ENCODE measurements around the gene PSMD14.
A peak's percentile ranks its signal among the peaks of the same experiment; 100 is the strongest.
"Not testable (repeated sequence)": the region's sequence is repeated elsewhere in the genome, so short reads cannot be mapped to it uniquely, and the experiment has no call there.

The PSMD14 gene

DNA sequence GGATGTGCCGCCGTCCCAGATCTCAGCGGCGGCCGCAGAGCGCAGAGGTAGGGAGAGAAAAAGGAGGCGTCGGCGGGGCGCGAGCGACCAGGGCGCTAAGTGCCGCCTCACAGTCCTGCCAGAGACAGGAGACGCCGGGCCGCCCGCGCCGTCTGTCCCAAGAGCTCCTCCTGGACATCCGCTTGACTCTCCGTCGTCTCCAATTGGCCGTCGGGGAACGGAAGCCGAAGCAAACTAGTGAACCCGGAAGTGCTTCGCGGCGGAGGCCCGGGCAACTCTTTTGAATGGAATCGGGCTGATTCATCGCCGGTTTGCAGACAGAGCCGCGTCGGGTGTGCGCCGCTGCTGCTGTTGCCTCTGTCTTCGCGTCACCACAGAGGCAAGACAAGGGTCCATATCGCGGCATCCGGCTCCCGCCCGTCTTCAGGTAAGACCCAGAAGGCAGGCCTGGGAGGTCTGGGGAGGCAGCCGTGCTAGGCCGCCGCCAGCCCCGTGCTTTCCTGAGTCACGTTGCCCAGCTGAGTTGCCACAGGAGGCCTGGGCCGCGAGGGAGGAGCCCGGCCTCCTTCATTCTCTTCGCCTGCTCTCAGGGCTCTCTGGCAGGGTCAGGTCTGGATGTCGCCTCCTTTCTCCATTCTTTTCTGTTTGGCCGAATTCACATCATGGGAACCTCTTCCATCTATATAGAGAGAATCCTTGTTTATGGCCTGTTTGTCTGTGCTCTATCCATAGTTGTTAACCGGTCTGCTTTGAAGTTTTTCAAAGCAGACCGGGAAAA, at the start of gene PSMD14:
PSMD14 (plus strand) TSS at position 248 of the 778 bp plus-strand sequence. CDS start 10,401 bp downstream, outside the sequence.
- peaks cover 46% of the 10 kb centered on the region for H3K36me3 Mint-ChIP-seq (ENCODE audit: low read depth)
- peaks cover 27% of the 10 kb centered on the region for H3K4me1 Mint-ChIP-seq
- peak; percentile 87 for DNase-seq
- H3K9me3 Mint-ChIP-seq, result peaks cover 25% of the 10 kb centered on the region
- peak within 1 kb of the TSS; percentile 98 for H3K27ac Mint-ChIP-seq
- H3K4me3 Mint-ChIP-seq, result peak within 1 kb of the TSS; percentile 92
- peaks cover 4% of the 10 kb centered on the region for H3K27me3 Mint-ChIP-seq (ENCODE audit: low read depth, poor library complexity)
- TF ChIP-seq CTCF (IDR thresholded peaks at IDR 0.05), result no peak

- Mint-ChIP-seq H3K4me1 (no peaks in the 10 kb centered on the region), H3K27me3 (ENCODE audit: low read depth, poor library complexity) (no peaks in the 10 kb centered on the region), H3K27ac (no peak overlapping the region), H3K36me3 (ENCODE audit: low read depth) (no peaks in the 10 kb centered on the region), H3K9me3 (no peaks in the 10 kb centered on the region), H3K4me3 (no peak overlapping the region)
- DNase-seq, result no peak
- no peak for TF ChIP-seq CTCF (IDR thresholded peaks at IDR 0.05)
These were observed 42.4 kb upstream of the PSMD14 start for GRCh38 chr2:161265874-161266273.

- TF ChIP-seq CTCF (IDR thresholded peaks at IDR 0.05), result no peak
- Mint-ChIP-seq H3K9me3 (peaks cover 9% of the 10 kb centered on the region), H3K27ac (no peak overlapping the region), H3K27me3 (ENCODE audit: low read depth, poor library complexity) (no peaks in the 10 kb centered on the region), H3K4me3 (no peak overlapping the region), H3K36me3 (ENCODE audit: low read depth) (no peaks in the 10 kb centered on the region), H3K4me1 (no peaks in the 10 kb centered on the region)
- no peak for DNase-seq
These were observed 39.1 kb upstream of the PSMD14 start for GRCh38 chr2:161269111-161269510.

DNA sequence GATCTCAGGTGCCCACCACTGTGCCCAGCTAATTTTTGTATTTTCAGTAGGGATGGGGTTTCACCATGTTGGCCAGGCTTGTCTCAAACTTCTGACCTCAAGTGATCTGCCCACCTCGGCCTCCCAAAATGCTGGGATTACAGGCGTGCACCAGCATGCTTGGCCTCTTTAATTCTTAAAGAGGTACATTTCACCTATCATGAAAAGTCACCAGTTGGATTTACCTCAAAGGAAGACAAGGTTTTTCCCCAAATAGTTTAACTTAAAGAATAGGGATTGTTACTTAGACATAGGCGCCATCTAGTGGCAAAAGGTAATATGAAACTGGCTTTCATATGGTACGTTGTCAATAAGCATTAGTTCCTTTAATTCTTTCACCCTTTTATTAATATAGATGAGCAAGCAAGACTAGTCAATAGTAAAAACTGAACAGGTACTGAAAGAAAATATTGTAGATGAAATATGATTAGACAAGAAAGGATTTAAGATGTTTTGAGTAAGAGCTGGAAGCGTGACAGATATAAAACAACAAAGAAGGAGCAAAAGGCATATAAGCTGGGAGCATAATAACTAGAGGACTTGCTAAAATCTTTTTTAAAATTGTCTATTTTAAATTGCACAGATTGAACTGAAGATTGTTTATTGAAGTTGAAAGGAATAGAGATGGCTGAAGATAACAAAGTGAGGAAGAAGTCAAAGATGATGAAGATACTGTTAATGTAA, 35.0 kb upstream of the PSMD14 start:
- H3K27ac Mint-ChIP-seq, result no peak overlapping the region
- H3K36me3 Mint-ChIP-seq (ENCODE audit: low read depth), result no peaks in the 10 kb centered on the region
- H3K4me1 Mint-ChIP-seq, result no peaks in the 10 kb centered on the region
- H3K9me3 Mint-ChIP-seq, result peaks cover 9% of the 10 kb centered on the region
- no peak overlapping the region for H3K4me3 Mint-ChIP-seq
- H3K27me3 Mint-ChIP-seq (ENCODE audit: low read depth, poor library complexity), result no peaks in the 10 kb centered on the region
- TF ChIP-seq CTCF (IDR thresholded peaks at IDR 0.05), result peak; percentile 79
- DNase-seq, result peak; percentile 22

DNA sequence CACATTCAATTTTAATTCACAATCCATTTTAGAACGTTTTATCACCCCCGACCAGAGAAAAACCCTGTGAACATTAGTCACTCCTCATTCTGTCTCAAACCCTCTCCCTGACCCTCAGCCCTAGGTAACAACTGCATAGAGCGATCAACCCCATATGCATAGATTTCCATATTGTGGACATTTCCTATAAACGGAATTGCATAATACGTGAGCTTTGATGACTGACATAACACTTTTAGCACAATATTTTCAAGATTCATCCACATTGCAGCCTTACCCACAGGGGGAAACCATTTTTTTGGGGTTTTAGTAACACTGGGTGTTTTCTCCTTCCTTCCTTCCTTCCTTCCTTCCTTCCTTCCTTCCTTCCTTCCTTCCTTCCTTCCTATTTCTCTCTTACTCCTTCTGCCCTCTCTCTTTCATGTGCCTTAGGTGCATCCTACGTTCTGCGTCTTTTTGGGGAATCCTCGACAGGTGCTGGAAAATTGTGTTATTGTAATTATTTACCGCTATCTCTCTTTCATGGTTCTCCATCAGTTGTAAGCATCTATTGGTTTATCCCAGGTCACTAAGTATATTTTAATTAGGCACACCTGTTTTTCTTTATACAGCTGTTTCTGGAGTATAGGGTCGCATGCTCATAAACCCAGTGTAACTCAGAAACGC, 29.5 kb upstream of the PSMD14 start:
- not testable (repeated sequence) for H3K4me1 Mint-ChIP-seq; H3K9me3 Mint-ChIP-seq; H3K4me3 Mint-ChIP-seq; DNase-seq; H3K36me3 Mint-ChIP-seq (ENCODE audit: low read depth); H3K27ac Mint-ChIP-seq; H3K27me3 Mint-ChIP-seq (ENCODE audit: low read depth, poor library complexity)

DNA sequence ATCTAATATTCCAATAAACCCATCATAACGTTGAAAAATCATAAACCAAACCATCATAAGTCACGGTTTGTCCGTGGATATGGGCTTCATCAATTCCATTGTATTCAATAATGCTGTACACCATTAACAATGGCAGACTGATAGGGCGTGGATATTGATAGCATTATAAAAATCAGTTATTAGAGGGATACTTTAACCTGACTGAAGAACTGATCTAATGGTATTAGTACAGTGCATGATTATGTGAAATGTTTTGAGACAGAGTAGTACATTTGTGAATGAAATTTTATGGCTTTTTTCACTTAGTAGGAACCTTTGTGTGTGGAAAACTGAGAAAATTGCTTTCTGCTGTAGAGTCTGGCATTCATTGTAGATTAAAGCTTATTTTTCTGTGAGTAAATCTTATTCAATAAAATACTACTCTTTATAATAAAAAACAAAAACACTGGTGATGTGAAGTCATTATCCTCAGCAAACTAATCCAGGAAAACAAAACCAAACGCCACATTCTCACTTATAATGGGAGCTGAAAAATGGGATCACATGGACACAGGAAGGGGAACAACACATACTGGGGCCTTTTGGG, 28.9 kb upstream of the PSMD14 start:
- not testable (repeated sequence) for H3K4me1 Mint-ChIP-seq; DNase-seq; H3K27me3 Mint-ChIP-seq (ENCODE audit: low read depth, poor library complexity); H3K36me3 Mint-ChIP-seq (ENCODE audit: low read depth); H3K27ac Mint-ChIP-seq; H3K9me3 Mint-ChIP-seq; H3K4me3 Mint-ChIP-seq

DNA sequence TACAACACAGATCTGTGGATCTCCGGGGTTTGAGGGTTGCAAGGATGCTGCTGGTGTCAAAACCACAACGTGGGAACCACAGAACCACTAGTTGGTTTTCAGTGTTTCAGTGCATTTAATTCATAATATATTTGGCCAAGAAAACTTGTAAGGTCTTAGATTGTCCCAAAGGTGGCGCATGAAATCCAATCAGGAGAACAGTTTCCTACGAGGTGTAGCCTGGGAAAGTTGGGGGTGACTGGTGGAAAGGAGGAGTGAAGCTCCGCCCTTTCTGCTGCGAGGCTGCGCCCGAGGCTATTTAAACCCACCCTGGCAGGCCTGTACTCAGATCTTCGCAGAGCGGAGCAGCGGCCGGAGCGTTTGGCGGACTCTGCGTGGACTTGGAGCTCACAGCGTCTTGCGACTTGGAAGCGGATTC, 27.3 kb upstream of the PSMD14 start:
- H3K4me3 Mint-ChIP-seq; H3K4me1 Mint-ChIP-seq; H3K27me3 Mint-ChIP-seq (ENCODE audit: low read depth, poor library complexity); H3K36me3 Mint-ChIP-seq (ENCODE audit: low read depth); H3K27ac Mint-ChIP-seq: not testable (repeated sequence)
- peaks cover 13% of the 10 kb centered on the region for H3K9me3 Mint-ChIP-seq
- peak; percentile 18 for DNase-seq

- H3K27ac Mint-ChIP-seq; H3K27me3 Mint-ChIP-seq (ENCODE audit: low read depth, poor library complexity); H3K36me3 Mint-ChIP-seq (ENCODE audit: low read depth); DNase-seq; H3K4me3 Mint-ChIP-seq; H3K4me1 Mint-ChIP-seq: not testable (repeated sequence)
- H3K9me3 Mint-ChIP-seq, result peaks cover 17% of the 10 kb centered on the region
These were observed 26.5 kb upstream of the PSMD14 start for GRCh38 chr2:161281615-161282310.

- H3K4me3 Mint-ChIP-seq, DNase-seq: not testable (repeated sequence)
These were observed 25.9 kb upstream of the PSMD14 start for GRCh38 chr2:161282311-161282644.

More at GRCh38 chr2:161282311-161282644, 25.9 kb upstream of the PSMD14 start:
- H3K27me3 Mint-ChIP-seq (ENCODE audit: low read depth, poor library complexity); H3K27ac Mint-ChIP-seq; H3K36me3 Mint-ChIP-seq (ENCODE audit: low read depth); H3K4me1 Mint-ChIP-seq: not testable (repeated sequence)
- H3K9me3 Mint-ChIP-seq, result peaks cover 18% of the 10 kb centered on the region
